GM21825 (cell line): Measurements from ENCODE around the gene SNAI1.
A peak's percentile ranks its signal among the peaks of the same experiment; 100 is the strongest.
"Not testable (repeated sequence)": the region's sequence is repeated elsewhere in the genome, so short reads cannot be mapped to it uniquely, and the experiment has no call there.

Experiments
- ATAC-seq: cut with Tn5 transposase; IDR thresholded peaks from one replicate; pipeline ENCODE4 v1.9.1; 2021; ENCODE audit warnings: mild to moderate bottlenecking, moderate library complexity; ENCODE audit not compliant: unreplicated experiment

SNAI1 gene

DNA sequence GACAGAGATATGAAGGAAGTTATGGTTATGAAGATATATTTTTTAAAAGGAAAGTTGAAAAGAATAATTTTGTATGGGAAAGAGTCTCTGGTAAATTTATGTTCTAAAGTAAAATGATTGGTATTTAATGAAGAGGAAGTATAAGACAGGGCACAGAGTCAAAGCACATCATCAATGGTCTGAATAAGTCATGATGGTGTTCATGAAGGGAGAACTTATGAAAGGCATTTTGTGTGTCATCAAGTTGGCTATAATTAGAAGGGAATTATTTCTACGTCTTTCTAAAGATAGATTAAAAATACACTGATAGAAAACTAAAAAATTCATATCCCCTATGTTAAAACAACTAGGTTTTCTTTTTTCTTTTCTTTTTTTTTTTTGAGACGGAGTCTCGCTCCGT lies 21.4 kb upstream of the SNAI1 start:
- ATAC-seq, result no peak

DNA sequence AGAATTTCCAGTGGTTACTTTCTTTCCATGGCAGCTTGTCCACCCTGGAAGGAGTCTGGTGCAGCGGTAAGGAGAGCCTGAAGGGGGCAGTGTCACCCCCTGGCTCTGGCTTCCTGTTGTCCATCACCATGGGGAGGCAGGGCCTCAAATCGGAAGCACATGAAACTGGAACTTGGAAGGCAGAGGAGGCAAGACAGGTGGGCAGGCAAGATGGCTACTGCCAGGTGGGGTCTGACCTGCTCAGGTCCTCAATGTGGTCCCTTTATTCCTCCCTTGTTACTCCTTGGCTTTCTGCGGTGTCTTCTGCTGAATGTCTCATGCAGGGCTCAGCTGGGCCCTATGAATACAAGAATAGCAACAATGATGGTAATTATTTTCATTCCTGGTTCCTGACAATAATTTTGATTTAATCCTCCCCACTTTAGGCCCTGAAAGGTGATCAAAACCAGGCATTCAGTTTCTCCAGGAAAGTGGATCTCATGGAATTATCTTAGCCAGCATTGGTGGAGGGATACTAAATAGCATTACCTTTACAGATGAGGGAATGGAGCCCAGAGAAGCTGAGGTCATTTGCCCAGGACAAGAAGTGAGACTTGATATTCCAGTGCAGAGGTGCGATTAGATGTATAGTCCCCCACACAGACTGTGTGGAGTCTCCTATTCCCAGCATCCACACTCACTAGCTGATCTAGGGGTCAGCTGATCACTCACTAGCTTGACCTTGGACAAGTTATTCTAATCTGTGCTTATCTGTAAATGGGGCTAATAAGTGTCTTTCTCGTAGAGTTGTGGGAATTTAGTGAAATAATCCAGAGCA lies 17.6 kb upstream of the SNAI1 start:
- ATAC-seq, result no peak

DNA sequence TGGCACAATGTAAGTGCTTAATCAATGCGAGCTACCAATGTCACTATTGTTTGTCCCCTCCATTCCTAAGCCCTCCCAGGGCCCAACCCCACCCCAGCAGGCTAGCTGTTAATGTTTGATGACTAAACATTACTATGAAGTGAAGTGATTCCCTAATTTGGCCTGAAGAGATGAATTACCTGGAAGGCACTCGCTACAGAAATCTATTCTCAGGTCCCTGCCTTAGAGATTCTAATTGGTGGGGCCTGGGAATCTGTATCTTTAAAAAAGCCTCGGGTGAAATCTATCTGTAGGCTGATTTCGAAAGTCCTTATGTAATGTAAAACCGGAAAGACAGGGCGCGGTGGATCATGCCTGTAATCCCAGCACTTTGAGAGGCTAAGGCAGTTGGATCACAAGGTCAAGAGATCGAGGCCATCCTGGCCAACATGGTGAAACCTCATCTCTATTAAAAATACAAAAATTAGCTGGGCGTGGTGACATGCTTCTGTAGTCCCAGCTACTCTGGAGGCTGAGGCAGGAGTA lies 16.9 kb upstream of the SNAI1 start:
- ATAC-seq, result no peak

DNA sequence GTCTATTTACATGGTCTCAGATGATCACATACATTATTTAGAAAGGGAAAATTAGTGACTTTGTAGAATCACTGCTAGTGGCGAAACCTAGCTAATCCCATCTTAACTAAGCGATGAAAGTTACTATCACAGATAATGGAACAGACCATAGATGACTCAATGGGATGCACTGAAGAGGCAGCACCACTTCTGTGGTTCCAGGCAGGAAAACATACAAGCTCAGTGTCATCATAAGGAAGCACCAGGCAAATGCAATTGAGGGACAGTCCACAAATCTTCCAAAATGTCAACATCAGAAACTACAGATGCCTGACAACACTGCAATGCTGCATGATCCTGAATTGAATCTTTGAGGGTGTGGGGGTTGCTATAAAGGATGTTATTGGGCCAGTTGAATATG lies 15.9 kb upstream of the SNAI1 start:
- ATAC-seq, result no peak

DNA sequence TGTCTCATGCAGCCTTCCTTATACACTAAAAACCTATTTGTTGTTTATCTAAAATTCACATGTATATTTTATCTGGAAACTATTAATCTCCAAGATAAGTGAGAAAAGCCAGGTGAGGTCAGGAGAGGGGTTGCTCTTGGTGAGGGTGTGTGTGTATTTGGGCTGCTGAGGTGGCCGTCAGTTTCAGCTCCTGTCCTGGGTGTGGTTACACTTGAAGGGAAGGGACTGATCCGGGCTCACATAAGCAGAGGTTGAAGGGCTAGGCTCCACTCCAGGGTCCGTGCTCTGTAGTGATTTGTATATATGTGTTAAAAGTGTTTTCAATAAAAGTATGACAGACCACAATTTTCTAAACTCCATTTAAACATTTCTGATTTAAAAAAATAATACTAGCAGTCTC lies 13.5 kb upstream of the SNAI1 start:
- ATAC-seq, result no peak

DNA sequence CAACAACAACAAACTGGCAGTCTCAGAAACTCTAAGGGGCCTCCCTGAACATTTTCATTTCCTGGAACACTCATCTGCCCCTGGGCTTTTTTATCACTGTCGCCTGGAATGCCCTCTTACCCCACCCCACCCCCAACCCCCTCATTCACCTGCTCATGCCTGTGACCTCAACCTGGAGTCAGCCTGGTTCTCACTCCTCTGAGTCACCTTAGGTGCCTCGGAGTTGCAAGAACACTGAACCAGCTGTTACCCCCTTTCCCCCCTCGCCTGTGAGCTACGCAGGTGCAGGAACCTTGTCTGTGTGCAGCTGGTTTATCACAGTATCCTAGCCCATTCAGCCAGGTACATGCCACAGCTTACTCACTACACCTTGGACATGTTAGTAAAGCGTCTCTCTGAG lies 12.8 kb upstream of the SNAI1 start:
- ATAC-seq, result no peak

DNA sequence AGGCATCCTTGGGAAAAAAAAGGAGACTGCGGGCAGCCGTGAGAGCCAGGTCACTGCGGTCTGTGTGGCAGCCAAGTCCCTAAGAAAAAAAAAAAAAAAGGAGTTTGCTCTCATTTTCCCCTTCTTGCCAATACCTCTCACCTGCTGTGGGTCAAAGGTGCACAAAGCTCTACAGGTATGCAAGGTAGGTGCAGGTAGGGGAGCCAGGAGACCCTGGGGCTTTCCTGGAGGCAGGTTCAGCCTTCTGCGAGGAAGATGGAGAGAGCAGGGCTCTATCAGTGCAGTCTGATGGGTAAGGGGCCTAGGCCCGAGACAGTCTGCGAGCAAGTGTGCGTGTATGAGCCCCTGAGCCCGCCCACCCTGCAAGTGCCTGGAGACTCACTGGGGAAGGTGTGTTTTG lies 12.3 kb upstream of the SNAI1 start:
- ATAC-seq, result no peak

DNA sequence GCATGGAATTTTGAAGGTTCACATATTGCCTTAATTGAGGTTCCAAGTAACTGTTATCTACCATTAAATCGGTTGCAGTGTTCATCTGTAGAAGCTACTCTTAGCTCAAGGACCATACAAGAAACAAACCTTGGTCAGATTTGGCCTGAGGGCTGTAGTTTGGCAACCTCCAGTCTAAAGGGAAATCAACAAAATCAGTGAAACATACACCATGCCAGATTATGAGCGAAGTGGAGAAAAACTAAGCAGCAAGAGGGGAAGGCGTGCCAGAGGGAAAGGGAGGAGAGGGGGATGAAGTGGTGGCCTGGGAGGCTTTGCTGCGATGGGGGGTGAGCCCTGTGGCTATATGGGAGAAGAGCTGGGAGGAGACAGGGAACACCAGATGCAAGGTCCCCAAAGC lies 8.8 kb upstream of the SNAI1 start:
- no peak for ATAC-seq

DNA sequence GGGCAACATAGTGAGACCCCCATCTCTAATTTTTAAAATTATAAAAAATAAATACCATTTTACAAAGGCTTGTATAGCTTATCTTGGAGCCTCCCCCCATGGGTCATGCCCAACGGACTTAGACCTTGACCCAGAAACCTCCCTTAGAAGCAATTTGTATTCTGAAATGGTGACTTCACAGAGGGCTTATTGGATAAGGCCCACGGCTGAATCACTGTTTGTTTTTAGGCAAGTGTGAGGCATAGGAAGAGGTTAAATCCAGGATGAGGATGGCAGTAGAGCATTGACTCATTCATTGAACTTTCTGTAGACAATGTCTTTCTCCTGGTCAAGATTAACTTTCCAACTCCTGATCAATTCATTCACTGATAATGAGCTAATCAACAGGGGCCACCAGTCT lies 6.2 kb upstream of the SNAI1 start:
- no peak for ATAC-seq

DNA sequence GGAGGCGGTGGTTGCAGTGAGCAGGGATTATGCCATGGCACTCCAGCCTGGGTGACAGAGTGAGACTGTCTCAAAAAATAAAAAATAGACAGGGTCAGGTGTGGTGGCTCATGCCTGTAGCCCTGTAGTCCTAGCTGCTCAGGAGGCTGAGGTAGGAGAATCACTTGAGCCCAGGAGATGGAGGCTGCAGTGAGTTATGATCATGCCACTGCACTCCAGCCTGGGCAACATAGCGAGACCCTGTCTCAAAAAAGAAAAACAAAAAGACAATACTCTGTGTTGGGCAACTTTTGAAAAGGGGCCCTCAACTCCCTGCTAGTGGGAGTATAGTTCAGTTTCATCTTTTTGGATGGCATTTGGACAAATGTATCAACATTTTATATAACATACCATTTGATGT lies 5.0 kb upstream of the SNAI1 start:
- ATAC-seq, result not testable (repeated sequence)

DNA sequence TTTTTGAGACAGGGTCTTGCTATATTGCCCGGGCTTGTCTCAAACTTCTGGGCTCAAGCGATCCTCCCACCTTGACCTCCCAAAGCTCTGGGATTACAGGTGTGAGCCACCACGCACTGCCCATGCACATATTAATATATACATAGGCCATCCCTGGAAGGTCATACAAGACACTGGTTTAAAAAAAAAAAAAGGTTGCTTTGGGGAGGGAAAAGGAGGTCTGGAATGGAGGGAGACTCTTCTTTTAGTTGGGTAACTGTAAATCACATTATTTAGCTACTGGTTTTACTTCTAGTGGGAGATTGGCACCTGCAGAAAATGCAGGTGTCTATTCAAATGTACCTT lies 4.1 kb upstream of the SNAI1 start:
- no peak for ATAC-seq

DNA sequence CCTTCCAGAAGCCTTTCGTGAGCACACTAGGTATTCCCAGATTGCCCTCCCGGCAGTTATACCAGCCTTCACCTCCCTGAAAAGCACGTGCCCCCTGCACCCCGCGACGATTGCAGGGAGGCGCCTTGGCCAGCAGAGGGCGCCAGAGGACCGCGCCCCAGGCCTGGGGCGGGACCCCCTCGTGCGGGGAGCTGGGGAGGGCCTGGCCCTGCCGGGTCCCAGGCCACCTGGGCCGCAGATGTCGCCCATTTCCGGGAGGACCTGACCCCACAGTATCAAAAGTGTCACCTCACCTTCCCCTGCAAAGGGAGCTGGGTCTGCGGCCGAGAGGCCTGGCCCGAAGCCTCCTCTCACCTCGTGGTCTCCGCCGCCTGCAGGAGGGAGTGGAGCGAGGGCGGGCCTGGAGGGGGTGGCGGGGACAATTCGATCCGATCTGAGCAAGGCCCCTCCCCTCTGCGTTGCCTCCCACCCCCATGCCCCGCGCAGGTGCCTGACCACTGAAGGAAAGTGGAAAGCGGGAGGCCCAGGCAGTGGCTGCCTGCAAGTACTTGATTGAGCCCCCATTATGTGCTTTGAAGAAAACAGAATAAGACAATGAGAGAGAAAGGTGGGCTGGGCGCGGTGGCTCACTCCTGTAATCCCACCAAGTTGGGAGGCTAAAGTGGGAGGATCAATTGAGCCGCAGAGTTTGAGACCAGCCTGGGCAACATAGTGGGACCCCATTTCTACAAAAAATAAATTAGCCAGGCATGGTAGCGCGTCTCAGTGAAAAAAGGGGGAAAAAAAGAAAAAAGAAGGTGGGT lies 3.5 kb upstream of the SNAI1 start:
- ATAC-seq, result peak; percentile 36

DNA sequence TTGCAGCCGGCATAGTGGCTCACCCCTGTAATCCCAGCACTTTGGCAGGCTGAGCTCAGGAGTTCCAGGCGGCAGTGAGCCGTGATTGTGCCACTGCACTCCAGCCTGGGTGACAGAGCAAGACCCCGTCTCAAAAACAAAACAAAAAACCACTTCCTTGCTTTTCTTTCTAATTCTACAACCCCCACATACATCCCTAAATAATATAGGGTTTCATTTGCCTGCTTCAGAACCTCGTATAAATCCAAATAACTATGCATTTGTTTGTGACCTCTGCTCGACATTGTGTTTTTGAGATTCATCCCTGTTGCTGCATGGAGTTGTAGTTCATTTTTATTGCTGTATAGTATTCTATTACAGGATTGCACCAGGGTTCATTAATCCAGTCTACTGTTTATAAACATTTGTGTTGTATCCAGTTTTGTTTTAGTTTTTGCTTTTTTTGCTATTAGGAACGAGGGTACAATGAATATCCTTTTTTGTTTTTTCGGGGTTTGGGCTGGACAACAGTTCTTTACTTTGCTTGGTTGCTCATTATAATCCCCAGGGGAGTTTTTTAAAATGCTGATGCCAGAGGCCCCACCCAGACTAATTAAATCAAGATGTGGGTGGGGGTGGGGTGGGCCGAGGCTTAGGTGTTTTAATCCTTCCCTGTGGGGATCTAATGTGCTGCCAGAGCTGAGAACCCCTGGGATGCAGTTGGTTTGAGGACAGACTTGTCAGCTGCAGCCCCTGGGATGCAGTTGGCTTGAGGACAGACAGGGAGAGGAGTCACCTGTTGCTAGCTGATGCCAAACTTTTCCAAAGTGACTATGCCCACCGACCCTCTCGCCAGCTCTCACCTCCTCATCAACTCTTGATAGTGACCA lies 2.4 kb upstream of the SNAI1 start:
- no peak for ATAC-seq

DNA sequence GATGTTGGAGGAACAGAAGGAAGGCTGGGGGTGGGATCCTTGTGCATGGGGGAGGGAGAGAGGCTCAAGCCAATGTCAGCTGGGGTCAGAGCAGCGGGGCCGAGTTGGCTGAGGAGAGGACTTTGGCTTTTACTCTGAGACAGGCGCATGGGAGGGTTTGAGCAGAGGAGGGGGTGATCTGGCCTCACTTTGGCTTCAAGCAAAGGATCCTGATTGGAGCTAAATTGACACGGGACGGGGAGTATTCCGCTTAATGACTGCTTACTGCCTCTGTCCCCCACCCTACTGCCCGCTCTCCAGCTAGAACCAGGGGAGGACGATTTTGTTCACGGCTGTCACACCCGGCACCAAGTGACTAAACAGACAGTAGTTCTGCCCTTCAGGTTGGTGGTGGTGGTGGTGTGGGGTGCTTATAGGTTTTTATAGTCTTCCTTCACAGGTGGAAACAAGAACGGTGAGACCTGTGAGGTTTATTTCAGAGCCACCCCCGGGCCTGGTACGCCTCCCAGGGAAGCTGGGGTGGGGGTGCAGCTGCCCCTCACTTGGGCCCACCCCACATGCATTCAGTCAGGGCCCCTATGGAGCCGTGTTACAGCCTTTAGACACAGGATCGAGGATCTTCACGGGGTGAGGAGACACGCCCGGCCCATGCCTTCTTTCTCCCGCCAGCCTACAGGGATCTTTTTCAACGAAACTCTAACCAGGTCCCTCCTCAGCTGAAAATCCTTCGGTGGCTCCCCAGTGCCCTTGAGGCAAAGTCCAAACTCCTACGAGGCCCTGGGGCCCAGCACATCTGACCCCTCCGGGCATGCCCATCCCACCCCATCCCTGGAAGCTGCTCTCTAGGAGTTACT lies 1.3 kb upstream of the SNAI1 start:
- no peak for ATAC-seq

DNA sequence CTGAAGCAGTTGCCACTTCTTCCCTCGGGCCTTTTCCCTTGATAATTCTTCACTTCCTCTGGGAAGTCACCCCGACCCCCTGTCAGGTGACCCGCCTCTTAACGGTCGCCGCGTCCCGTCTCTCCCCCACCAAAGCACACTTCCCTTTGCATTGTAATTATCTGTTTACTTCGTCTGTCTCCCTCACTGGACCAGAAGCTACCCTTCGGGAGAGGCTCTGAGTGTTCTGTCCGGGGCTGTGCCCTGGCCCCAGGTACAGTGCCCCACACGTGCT lies 771 bp upstream of the SNAI1 start:
- ATAC-seq, result no peak

DNA sequence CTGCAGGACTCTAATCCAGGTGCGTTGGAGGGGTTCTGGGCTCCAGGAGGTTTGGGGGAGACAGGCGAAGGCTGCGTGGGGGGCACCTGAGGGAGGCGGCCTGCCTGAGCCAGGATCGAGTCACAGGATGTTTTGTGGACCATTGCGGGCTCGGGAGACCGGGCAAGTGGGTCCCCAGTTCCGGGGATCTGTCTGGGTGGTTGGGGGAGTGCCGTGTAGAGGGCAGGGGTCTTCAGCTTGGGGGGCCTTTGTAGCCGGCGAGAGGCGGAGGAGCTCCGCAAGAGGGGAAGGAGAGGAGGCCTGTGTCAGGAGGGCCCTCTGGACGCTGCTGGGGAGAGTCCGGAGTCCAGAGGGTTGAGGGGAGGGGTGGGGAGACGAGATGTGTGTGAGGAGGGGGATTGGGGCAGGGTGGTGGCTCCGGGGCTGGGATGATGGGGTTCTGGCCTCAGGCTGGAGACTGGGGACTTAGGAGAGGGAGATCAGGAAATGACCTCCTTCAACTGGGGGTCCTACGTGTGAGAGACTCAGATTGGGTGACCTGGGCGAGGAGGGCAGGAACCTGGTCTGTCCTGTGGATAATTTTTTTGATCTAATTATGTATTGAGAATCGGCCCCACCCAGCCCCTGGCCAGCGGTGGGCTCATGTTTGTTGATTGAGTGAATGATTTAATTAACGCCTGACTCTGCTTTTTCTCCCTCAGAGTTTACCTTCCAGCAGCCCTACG lies 505 bp downstream of the SNAI1 start:
- ATAC-seq, result no peak

DNA sequence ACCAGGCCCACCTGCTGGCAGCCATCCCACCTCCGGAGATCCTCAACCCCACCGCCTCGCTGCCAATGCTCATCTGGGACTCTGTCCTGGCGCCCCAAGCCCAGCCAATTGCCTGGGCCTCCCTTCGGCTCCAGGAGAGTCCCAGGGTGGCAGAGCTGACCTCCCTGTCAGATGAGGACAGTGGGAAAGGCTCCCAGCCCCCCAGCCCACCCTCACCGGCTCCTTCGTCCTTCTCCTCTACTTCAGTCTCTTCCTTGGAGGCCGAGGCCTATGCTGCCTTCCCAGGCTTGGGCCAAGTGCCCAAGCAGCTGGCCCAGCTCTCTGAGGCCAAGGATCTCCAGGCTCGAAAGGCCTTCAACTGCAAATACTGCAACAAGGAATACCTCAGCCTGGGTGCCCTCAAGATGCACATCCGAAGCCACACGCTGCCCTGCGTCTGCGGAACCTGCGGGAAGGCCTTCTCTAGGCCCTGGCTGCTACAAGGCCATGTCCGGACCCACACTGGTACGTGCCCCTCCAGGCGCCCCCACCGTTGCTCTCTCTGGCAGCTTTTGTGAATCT lies 1.1 kb downstream of the SNAI1 start:
- no peak for ATAC-seq

DNA sequence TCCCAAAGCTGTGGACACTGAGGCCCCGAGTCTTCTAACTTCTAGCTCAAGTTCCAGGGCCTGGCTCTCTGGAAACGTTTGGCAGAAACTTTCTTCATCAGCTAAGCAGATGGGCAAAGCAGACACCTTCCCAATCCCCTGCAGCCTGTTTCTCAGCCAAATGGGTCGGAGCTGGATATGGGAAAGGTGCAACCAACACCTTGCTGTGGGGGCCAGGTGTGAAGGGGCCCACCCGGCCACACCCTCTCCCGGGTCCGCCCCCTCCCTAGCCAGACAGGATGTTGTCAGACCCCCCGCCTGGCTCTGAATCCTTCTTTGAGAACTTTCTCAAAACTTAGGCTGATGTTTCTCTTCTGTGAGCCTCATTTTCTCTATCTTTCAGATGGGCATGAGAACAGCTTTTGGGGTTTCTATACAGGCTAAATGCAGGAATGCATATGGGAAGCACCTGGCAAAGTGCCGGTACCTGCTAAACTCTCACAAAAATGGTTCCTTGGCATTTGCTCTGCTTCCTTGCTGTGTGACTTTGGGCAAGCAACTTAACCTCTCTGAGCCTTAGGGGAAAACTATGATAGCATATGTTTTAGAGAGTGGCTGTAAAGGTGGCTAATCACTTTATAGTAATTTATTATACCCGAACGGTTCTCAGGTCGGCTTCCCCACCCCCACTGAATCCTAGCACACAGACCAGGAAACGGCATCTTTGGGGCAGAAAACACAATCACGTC lies 1.8 kb downstream of the SNAI1 start:
- ATAC-seq, result no peak

DNA sequence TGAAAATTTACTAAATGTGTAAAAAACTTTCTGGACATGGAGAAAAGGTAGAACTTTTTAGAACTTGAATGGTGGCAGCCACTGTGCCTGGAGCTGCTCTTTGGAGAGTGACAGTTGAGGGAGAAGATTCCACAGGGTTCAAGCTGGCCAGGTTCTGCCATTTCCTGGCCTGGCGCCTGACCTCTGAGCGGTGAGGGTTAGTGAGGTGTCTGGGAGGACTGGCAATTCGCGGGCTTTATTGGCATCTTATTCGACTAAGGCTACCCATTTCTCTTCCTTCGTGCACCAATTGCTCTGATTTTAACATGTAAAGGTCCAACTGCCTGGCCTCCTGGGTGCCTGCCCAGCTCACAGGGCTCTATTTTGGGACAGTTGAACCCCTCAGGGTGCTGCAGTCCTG lies 2.4 kb downstream of the SNAI1 start:
- no peak for ATAC-seq
